ENCODE results near the gene TNFAIP2.

DNA sequence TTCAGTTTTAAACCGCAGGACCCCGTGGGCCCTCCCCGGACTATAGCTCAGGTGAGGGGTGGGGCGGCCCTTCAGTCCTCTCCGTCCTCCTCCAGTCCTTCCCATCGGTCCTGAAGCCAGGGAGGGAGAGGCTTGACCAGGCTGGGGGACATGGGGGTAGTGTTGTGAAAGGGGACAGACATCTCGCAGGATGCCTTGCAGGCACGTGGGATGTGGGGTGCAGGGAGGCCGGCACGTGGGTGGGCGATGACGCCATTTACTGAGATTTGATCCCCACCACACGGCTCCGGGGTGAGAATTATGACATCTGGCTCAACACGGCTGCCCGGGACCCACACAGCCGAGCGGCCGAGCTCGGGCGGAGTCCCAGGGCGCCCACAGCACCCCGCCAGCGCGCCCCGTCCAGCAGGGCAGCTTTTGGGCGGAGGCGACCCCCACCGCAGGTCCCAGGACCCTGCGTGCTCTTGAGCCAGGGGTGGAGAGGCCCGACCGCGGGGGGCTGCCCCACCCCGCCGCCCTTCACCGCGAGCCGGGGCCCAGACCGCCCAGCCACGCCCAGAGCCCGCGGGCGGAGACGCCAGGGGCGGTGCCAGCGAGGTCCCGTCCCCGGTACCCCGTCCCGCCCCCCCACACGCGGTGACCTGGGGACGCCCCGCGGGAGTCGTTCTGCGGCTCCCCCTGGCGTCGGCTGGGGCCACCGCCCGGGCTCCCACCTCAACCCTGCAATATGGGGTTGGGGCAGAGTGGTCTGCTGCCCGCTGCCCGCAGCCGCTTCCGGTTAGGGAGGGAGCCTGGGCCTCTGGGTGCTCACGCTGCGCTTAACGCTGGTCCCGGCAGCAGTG, 32.0 kb upstream of the TNFAIP2 start:
- TF ChIP-seq CTCF (conservative IDR thresholded peaks at IDR 0.05) = peak; percentile 79
- no peak for TF ChIP-seq EZH2 (IDR thresholded peaks at IDR 0.05; ENCODE audit: low read depth)

All from PC-9 (cell line).